NCI-H2107 (cell line): ENCODE data around the gene EIF4A3.

ENCODE experiments used
- DNase-seq: peaks from one replicate; lab custom pipeline; 2025; lab: John Stamatoyannopoulos, UW

Gene EIF4A3

DNA sequence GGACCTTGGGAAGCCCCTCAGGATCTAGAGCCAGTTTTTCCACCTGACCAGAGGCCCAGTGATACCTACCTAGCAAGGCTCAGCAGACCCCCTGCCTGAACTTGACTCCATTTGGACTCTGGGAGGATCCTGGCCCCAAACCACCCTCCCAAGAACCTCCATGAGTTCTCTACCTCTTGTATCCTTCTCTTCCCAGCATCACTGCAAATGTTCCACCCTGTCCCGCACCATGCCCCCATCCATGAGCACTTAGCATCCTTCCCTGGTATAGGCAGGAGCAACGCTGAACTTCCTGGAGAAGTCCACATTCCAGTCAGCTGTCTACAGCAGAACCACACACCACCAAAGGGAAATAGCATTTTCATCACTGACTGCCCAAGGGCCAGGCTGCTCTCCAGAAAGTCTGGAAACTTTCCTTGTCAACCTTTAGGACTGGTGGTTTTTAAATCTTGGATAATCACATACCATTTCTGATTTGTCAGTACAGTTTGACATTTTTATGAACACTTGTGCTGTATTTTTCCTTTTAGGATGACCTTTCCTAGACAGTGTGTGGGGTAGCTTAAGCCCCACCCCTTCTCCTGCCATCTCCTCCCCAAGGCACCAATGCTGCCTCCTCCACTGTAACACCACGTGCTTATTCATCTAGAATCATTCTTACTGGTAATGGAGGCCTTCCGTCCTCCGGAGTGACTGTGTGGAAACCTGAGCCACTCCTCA lies 13.9 kb downstream of the EIF4A3 start:
- no peak for DNase-seq

DNA sequence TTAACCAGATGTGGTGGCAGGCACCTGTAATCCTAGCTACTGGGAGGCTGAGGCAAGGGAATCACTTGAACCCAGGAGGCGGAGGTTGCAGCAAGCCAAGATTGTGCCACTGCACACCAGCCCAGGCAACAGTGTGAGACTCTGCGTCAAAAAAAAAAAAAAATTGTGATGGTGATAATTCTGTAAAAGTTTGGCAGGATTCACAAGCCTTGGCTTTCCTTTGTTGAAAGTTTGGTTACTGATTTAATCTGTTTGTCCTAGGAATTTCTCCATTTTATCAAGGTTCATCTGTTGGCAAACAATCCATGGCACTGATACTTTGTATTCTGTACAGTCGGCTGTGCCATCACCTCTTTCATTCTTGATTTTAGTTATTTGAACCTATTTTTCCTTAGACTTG lies 15.9 kb downstream of the EIF4A3 start:
- no peak for DNase-seq

DNA sequence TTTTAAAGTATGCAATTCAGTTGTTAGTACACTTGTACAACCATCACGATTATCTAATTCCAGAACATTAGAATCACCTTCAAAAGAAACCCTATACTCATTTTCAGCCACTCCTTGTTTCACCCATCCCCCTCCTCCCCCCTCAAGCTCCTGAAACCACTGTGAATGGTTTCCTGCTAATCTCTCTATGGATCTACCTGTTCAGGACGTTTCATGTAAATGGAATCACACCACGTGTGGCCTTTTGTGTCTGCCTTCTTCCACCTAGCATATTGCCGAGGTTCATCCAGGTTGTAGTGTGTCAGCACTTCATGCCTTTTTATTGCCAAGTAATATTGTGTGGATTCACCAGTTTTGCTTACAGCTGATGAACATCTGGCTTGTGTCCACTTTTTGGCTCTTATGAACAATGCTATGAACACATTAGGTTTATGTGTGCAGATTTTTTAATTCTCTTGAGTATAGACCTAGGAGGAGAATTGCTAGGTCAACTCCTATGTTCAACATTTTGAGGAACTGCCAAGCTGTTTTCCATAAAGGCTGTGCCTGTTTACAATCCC lies 17.8 kb downstream of the EIF4A3 start:
- DNase-seq = no peak

DNA sequence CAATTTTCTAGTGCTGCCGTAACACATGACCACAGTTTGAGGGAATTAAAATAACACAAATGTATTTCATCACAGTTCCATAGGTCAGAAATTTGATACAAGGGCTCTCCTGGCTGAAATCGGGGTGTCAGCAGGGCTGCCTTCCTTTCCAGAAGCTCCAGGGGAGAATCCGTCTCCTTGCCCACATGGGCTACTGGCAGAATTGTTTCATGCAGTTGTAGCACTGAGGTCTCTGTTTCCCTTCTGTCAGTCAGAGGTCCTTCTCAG lies 20.5 kb downstream of the EIF4A3 start:
- DNase-seq = no peak

- no peak for DNase-seq
Observed at GRCh38 chr17:80125656-80126448, 21.1 kb downstream of the EIF4A3 start.

DNA sequence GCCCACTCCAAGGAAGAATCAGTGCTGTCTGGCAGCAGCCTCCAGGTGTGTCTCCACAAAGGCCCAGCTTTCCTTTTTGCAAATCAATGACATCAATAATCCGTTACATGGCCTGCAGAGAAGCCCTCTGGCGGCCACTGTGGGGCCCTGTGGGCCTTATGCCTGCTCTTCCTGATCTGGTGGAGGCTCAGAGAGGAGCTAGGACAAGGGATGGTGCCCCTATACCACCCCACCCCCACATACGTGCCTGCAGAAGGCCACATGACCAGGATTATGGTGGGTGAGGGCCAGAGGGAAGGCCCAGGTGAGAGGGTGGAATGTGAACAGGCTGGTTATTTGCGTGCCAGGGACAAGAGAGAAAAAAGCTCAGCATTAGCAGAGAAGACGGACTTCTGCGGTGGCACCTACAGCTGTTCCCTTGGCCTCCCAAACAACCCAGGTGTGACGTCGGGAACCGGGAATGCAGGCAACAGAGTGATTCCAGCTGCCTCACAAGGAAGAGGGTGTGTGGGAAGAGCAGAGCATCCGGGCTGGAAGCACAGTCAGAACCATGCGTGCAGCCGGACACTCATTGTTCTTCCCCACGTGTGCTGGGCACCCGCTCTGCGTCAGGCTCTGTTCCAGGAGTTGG lies 22.5 kb downstream of the EIF4A3 start:
- DNase-seq = no peak

GRCh38 chr17:80123791-80124190 lies 23.1 kb downstream of the EIF4A3 start:
- DNase-seq = no peak

- DNase-seq = no peak
Observed at GRCh38 chr17:80122926-80123505, 23.9 kb downstream of the EIF4A3 start.

DNA sequence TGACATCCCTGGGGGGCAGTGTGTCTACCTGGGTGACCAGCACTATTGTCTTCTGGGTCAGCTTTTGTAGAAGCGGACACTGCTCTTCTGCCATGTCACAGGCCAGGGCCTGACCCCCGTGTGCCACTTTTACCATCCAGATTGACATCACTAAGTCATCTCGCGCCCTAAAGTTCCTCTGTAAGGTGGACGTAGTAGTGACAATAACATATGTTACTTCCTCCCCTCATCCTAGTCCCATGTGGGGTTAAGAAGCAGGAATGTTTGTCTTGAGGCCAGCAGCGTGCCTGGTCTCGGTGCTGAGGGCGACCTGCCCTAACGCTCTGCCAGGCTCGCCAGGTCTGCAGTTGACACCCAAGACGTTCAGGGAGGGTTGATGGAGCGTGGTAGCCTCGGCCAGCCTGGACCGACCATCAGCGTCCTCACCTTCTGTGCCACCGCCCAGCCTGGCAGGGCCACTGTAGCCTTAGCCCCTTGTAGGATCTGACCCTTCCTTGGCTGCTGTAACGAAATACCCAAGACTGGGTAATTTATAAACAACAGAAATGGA lies 24.8 kb downstream of the EIF4A3 start:
- DNase-seq = no peak

GRCh38 chr17:80119839-80120238 lies 27.1 kb downstream of the EIF4A3 start:
- no peak for DNase-seq

DNA sequence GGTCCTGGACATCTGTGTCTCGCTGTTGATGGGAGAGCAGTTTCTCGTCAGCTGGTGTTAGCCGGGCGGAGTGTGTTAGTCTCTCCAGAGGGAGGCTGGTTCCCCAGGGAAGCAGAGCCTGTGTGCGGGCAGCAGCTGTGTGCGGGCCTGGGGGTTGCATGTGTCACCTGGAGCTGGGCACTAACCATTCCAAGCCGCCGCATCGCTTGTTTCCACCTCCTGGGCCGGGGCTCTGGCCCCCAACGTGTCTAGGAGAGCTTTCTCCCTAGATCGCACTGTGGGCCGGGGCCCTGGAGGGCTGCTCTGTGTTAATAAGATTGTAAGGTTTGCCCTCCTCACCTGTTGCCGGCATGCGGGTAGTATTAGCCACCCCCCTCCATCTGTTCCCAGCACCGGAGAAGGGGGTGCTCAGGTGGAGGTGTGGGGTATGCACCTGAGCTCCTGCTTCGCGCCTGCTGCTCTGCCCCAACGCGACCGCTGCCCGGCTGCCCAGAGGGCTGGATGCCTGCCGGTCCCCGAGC lies 27.6 kb downstream of the EIF4A3 start:
- DNase-seq = no peak

DNA sequence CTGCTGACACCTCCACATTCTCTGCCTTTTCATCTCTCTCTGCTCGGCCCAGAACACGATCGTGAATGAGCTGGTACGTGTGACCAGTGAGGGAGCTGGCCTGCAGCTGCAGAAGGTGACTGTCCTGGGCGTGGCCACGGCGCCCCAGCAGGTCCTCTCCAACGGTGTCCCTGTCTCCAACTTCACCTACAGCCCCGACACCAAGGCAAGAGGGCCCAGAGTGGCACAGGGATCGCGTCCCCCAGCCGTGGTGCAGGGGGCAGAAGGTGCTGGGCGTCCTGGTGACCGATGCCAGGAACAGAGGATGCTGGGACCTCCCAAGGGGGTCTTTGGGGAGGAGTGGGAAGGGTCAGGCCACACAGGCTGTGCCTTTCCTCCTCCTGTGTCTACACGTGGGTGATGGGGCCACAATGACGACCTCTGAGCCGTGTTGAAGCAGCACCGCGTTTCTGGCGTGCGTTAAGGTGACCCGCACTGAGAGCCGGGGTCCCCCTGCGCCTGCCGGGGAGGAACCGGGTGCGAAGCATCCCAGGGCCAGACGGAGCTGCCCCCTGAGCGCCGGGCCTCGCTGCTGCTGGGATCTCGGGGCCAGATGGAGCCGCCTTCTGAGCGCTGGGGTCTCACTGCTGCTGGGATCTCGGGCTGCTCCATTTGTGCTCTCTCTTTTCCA lies 28.2 kb downstream of the EIF4A3 start:
- DNase-seq = no peak

DNA sequence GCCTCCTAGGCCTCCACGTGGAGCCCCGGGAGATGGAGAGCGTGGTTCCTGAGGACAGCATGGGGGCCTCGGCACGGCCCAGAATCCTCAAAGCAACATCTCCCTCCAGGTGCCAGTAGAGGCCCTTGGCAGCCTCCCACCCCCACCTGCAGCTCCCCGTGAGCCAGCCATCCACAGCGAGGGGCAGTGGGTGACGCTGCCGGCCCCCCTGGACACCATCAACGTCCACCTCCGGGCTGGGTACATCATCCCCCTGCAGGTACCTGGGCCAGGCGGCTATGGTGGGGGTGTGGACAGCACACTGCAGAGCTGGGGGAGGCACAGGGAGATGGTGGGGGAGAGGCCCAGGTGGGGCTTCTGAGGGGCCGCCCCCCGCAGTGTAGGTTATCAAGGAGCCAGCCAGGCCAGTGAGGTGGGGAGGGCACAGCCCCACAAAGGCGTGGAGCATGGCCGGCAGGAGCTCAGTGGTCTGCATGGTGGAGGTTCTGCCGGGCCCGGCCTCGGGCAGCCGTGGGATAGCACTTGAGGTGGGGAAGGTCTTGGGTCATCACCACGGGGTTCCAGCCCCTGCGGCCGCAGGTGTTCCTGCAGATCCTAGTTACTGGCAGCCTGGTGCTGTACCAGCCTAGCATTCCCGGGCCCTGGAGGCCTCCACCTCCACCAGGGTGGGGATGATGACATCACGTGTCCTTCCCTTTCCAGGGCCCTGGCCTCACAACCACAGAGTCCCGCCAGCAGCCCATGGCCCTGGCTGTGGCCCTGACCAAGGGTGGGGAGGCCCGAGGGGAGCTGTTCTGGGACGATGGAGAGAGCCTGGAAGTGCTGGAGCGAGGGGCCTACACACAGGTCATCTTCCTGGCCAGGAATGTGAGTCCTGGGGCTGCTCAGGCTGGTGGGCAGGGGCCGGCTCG lies 29.2 kb downstream of the EIF4A3 start:
- no peak for DNase-seq

DNA sequence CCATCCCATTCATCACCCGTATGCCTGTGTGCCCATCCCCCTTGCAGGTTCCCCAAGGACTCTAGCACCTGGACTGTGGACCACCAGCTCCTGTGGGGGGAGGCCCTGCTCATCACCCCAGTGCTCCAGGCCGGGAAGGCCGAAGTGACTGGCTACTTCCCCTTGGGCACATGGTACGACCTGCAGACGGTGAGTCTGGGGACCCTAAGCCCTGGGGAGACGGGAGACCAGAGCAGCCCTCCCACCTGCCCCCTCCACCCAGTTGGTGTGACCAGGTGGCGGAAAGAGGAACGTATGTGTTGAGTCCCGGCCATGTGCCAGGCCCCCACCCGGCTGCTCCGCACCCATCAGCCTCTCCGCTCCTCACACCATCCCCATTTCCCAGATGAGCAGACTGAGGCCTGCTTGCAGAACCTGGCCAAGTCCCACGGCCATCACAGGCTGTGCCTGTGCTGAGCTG lies 30.0 kb downstream of the EIF4A3 start:
- DNase-seq = no peak

DNA sequence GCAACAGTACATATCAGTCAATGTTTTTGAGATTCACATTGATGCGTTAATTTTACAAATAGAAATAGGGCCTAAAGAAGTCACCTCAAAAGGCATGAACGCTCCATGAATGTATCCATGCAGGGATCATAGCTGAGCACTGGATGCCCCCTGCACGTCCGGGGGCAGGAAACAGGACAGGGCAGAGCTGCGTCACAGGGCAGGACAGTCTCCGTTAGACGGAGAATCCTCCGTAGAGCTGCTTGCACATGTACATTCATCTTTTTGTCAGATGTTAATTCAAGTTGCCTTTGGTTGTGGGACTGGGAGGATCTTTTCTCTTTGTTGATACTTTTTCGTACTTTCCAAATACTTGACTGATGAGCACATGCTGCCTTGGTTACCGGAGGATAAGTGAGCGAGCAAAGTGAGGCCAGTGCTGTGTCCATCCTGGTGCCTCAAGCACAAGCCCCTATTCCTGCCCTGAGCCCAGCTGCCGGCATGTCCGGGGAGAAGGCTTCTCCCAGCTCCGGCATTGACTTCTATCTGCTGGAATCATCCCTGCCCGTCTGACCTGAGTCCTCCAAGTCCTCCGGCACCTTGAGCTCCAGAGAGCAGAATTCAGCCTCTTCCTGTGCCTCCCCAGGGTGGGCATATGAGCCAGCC lies 30.5 kb downstream of the EIF4A3 start:
- no peak for DNase-seq

DNA sequence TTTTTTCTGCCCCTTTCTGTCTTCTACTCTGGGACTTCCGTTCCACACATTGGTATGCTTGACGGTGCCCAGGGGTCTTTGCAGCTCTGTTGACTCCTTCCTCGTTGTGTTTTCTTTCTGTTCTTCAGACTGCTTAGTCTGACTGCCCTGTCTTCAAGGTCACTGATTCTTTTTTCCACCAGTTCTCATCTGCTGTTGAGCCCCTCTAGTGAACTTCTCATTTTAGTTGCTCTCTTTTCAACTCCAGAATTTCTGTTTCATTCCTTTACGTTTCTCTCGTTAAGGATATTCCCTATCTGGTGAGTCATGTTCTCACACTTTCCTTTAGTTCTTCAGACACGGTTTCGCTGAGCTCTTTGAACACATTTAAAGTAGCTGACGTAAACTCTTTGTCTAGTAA lies 31.8 kb downstream of the EIF4A3 start:
- no peak for DNase-seq

GRCh38 chr17:80114758-80115157 lies 32.2 kb downstream of the EIF4A3 start:
- no peak for DNase-seq

DNA sequence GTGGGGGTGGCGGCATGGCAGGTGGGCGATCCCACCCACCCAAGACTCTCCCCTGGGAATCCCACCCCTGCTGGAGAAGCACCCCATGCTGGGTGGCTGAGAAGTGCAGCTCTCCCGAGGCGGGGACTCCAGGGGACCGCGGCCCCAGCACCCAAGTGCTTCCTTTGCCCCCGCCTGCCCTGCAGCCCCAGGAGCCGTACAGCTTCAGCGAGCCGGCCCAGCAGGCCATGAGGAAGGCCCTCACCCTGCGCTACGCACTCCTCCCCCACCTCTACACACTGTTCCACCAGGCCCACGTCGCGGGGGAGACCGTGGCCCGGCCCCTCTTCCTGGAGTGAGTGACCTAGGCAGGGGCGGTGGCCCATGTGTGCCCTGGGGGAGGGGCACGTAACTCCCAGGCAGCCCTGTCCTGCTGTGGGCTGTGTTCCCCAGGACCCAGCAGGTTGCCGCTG lies 33.9 kb downstream of the EIF4A3 start:
- no peak for DNase-seq

DNA sequence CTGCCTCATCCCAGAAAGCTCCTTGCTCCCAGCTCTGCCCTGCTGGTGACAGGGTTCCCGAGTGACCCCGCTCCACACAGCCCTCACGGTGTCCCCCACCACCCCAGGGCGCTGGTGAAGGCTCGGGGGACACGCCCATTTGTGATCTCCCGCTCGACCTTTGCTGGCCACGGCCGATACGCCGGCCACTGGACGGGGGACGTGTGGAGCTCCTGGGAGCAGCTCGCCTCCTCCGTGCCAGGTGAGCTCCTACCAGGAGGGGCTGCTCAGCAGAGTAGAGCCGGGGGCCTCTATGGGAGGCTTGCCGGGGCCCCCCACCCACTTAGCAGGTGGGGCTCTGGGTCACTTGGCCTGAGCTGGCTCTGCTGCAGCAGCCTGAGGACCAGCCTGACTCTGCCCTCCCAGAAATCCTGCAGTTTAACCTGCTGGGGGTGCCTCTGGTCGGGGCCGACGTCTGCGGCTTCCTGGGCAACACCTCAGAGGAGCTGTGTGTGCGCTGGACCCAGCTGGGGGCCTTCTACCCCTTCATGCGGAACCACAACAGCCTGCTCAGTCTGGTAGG lies 34.4 kb downstream of the EIF4A3 start:
- DNase-seq = no peak
